Thoracic aorta (tissue), 2 donors: ENCODE data around the gene SOHLH1. TPM values are rescaled to one million over a fixed set of nuclear protein-coding genes. Genes with fewer than 3 reads are reported as not detected.

ENCODE experiments used
- ATAC-seq: fragments of 150-250 bp; one replicate; pipeline ENCODE4 v1.8.0; 2017; ENCODE audit warnings: low read depth; ENCODE audit not compliant: insufficient number of reproducible peaks, low FRiP score
- DNase-seq: peaks from one replicate; pipeline ENCODE4 v3.0.0-alpha.2; 2020; ENCODE audit warnings: low spot score
- H3K27ac ChIP-seq, 2 donors: fragments of 200-600 bp; sonication (generic); 1 replicate in 1 of 2; 2 replicates in 1 of 2; pipeline ENCODE4 v1.5.1; 2016; ENCODE audit warnings: mild to moderate bottlenecking in 2 of 2, moderate library complexity in 2 of 2
- H3K27me3 ChIP-seq: fragments of 200-600 bp; sonication (generic); replicated peaks from 2 replicates; pipeline ENCODE4 v1.6.0; 2016; ENCODE audit warnings: mild to moderate bottlenecking; ENCODE audit not compliant: insufficient read depth
- H3K36me3 ChIP-seq: fragments of 200-600 bp; sonication (generic); one replicate; pipeline ENCODE4 v1.5.1; 2016
- H3K4me1 ChIP-seq, 2 donors: fragments of 200-600 bp; sonication (generic); 1 replicate in 1 of 2; 2 replicates in 1 of 2; pipeline versions ENCODE4 v1.5.1 to v1.6.0; 2016; ENCODE audit warnings: low read depth in 2 of 2, mild to moderate bottlenecking in 1 of 2; ENCODE audit not compliant: control insufficient read depth in 1 of 2
- H3K4me3 ChIP-seq: fragments of 200-600 bp; sonication (generic); 2 replicates; pipeline ENCODE4 v1.5.1; 2016; ENCODE audit warnings: mild to moderate bottlenecking
- H3K9me3 ChIP-seq: fragments of 200-600 bp; sonication (generic); 2 replicates; pipeline ENCODE4 v1.5.1; 2016
- CTCF ChIP-seq: fragments of 200-600 bp; sonication (generic); IDR thresholded peaks from one replicate; pipeline ENCODE4 v1.5.1; 2019; ENCODE audit warnings: antibody characterized with exemption
- total RNA-seq, 2 donors: library from RNA; depleted of rRNA; stranded (reverse); fragments of >200 nt; gene quantifications; one replicate each; pipeline versions ENCODE4 v1.1.0 to v1.2.3, GENCODE V29; 2016

The SOHLH1 gene
- not detected for total RNA-seq

GRCh38 chr9:135699440-135699839, at the start of gene SOHLH1:
TSS of gene SOHLH1 (minus strand) at chr9:135699481. CDS start at chr9:135699467, 14 bp downstream.
- no peaks in the 10 kb centered on the region for H3K9me3 ChIP-seq
- no peak for DNase-seq
- no peak for TF ChIP-seq CTCF
- no peak within 1 kb of the TSS for H3K4me3 ChIP-seq
- H3K36me3 ChIP-seq: no peaks in the 10 kb centered on the region
- H3K27ac ChIP-seq: no peak within 1 kb of the TSS
- H3K27me3 ChIP-seq: no peaks in the 10 kb centered on the region
- peaks cover 0 to 5% of the 10 kb centered on the region in 2 donors for H3K4me1 ChIP-seq
- ATAC-seq: no peak

GRCh38 chr9:135748676-135749075, 49.4 kb upstream of the SOHLH1 start:
- no peak for ATAC-seq
- Histone ChIP-seq H3K36me3 (no peaks in the 10 kb centered on the region), H3K4me3 (no peak overlapping the region), H3K27ac (no peak overlapping the region), H3K4me1 (no peaks in the 10 kb centered on the region), H3K27me3 (no peaks in the 10 kb centered on the region), H3K9me3 (no peaks in the 10 kb centered on the region)
- no peak for DNase-seq
- TF ChIP-seq CTCF: no peak

GRCh38 chr9:135747311-135747710, 48.0 kb upstream of the SOHLH1 start:
- DNase-seq: no peak
- no peak for ATAC-seq

GRCh38 chr9:135746565-135746964, 47.3 kb upstream of the SOHLH1 start:
- TF ChIP-seq CTCF: no peak
- no peaks in the 10 kb centered on the region for H3K9me3 ChIP-seq
- no peak overlapping the region for H3K27ac ChIP-seq
- H3K4me3 ChIP-seq: no peak overlapping the region
- no peak for ATAC-seq
- H3K27me3 ChIP-seq: no peaks in the 10 kb centered on the region
- H3K36me3 ChIP-seq: no peaks in the 10 kb centered on the region
- no peaks in the 10 kb centered on the region for H3K4me1 ChIP-seq
- DNase-seq: no peak

More at GRCh38 chr9:135747311-135747710, 48.0 kb upstream of the SOHLH1 start:
- H3K9me3 ChIP-seq: no peaks in the 10 kb centered on the region
- H3K27me3 ChIP-seq: no peaks in the 10 kb centered on the region
- no peaks in the 10 kb centered on the region for H3K36me3 ChIP-seq
- H3K4me3 ChIP-seq: no peak overlapping the region
- no peak overlapping the region for H3K27ac ChIP-seq
- no peak for TF ChIP-seq CTCF
- no peaks in the 10 kb centered on the region for H3K4me1 ChIP-seq

- Histone ChIP-seq H3K36me3 (no peaks in the 10 kb centered on the region), H3K27me3 (no peaks in the 10 kb centered on the region), H3K27ac (no peak overlapping the region), H3K4me1 (no peaks in the 10 kb centered on the region), H3K9me3 (no peaks in the 10 kb centered on the region), H3K4me3 (no peak overlapping the region)
- no peak for TF ChIP-seq CTCF
- DNase-seq (no peak), ATAC-seq (no peak)
Observed at GRCh38 chr9:135745686-135746324, 46.5 kb upstream of the SOHLH1 start.
